Measurements from ENCODE around the gene AFM. TPM values are rescaled to one million over a fixed set of nuclear protein-coding genes. Genes with fewer than 3 reads are reported as not detected.

Gene AFM
- total and polyA plus RNA-seq, 10 of the 15 experiments (the other 5 are each of a cell fraction or from before 2014, with no cell fraction given): not detected

DNA sequence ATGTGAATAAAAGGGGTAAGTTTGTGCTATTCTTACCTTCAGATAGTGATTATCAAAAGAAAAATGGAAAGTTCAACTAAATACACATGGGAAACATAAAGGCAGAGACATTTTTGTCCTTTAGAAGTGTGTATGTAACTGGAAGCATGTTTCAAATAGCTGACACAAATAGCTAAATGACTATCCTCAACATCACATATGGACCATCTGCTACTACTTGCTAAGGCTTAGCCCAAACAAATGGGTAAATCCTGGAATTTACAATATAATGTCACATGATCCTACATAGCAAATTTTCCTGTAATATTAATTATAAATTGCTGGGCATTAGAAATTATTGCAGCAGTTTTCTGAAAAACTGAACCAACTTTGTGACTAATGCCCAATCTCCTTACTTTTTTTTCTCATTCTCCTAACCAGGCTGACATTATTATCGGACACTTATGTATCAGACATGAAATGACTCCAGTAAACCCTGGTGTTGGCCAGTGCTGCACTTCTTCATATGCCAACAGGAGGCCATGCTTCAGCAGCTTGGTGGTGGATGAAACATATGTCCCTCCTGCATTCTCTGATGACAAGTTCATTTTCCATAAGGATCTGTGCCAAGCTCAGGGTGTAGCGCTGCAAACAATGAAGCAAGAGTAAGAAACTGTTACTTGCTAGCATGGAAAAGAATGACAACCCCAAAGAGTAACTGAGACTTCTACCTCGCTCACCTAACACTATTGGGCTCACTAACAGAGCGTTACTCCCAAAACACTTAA lies 29.4 kb upstream of the AFM start:
- SMC1A ChIA-PET (ENCODE audit: uncharacterized antibody, unreplicated experiment): no interaction called here
- CTCF ChIA-PET: interaction anchor here (0.5 to 1.5 kb wide), 3 partner anchors 111 to 924 kb away, joined by 3 to 6 read pairs (median 3); no protein-coding TSS in a partner anchor
- Histone ChIP-seq H3K36me3 (ENCODE audit: control insufficient read depth in 2 of 2, insufficient read depth in 2 of 2, low read length in 1 of 2) (no peaks in the 10 kb centered on the region), H3K79me2 (ENCODE audit: control insufficient read depth, insufficient read depth, low read length) (no peaks in the 10 kb centered on the region), H3K4me2 (ENCODE audit: control insufficient read depth, insufficient read depth) (no peak overlapping the region), H3K9ac (ENCODE audit: control insufficient read depth, insufficient read depth, low read length) (no peak overlapping the region), H3K4me3 (no peak overlapping the region), H3K4me1 (ENCODE audit: control insufficient read depth, insufficient read depth, low read length) (no peaks in the 10 kb centered on the region), H2AFZ (ENCODE audit: control insufficient read depth, low read depth, low read length) (no peak overlapping the region), H3K27me3 (replicated peaks in 1 of 2; ENCODE audit: control insufficient read depth in 2 of 2, insufficient read depth in 2 of 2, low read length in 1 of 2) (no peaks in the 10 kb centered on the region), H3K9me3 (replicated peaks; ENCODE audit: control insufficient read depth, insufficient read depth, low read length) (no peaks in the 10 kb centered on the region), H4K20me1 (ENCODE audit: control insufficient read depth, insufficient read depth) (no peaks in the 10 kb centered on the region), H3K27ac (ENCODE audit: control insufficient read depth, insufficient read depth) (no peak overlapping the region)
- no peak for DNase-seq (ENCODE audit: low read depth, low spot score)
- intact Hi-C loops (cut with micrococcal nuclease; ENCODE audit: unreplicated experiment) (no loop called here), in situ Hi-C loops (cut with MboI) (loop anchor here (10.0 kb wide), 1 partner anchor 63 kb away; no protein-coding TSS in a partner anchor)
- BruUV-seq (replicated peaks): no TSS peak
- no peak for FAIRE-seq
- POLR2A ChIA-PET: no interaction called here
- RAD21 ChIA-PET (ENCODE audit: unreplicated experiment): no interaction called here
- no peak for ATAC-seq
- 35% methylated on average over 4 of the region's 4 CpGs for WGBS (ENCODE audit: insufficient coverage, insufficient replicate concordance, low lambda C conversion rate, missing lambda C conversion rate)
- no peak for TF ChIP-seq BRCA1 (IDR thresholded peaks at IDR 0.05; ENCODE audit: low read depth, low read length)
- no peak for TF ChIP-seq MYB (IDR thresholded peaks at IDR 0.05; ENCODE audit: borderline replicate concordance, low read depth, low read length)
- TF ChIP-seq, protein P1, sequence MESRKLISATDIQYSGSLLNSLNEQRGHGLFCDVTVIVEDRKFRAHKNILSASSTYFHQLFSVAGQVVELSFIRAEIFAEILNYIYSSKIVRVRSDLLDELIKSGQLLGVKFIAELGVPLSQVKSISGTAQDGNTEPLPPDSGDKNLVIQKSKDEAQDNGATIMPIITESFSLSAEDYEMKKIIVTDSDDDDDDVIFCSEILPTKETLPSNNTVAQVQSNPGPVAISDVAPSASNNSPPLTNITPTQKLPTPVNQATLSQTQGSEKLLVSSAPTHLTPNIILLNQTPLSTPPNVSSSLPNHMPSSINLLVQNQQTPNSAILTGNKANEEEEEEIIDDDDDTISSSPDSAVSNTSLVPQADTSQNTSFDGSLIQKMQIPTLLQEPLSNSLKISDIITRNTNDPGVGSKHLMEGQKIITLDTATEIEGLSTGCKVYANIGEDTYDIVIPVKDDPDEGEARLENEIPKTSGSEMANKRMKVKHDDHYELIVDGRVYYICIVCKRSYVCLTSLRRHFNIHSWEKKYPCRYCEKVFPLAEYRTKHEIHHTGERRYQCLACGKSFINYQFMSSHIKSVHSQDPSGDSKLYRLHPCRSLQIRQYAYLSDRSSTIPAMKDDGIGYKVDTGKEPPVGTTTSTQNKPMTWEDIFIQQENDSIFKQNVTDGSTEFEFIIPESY (IDR thresholded peaks at IDR 0.05): no peak
- no peak for TF ChIP-seq SMARCA5 (IDR thresholded peaks at IDR 0.05)
- TF ChIP-seq MXI1 (IDR thresholded peaks at IDR 0.05; ENCODE audit: low read depth, low read length): no peak
- TF ChIP-seq, protein P2, sequence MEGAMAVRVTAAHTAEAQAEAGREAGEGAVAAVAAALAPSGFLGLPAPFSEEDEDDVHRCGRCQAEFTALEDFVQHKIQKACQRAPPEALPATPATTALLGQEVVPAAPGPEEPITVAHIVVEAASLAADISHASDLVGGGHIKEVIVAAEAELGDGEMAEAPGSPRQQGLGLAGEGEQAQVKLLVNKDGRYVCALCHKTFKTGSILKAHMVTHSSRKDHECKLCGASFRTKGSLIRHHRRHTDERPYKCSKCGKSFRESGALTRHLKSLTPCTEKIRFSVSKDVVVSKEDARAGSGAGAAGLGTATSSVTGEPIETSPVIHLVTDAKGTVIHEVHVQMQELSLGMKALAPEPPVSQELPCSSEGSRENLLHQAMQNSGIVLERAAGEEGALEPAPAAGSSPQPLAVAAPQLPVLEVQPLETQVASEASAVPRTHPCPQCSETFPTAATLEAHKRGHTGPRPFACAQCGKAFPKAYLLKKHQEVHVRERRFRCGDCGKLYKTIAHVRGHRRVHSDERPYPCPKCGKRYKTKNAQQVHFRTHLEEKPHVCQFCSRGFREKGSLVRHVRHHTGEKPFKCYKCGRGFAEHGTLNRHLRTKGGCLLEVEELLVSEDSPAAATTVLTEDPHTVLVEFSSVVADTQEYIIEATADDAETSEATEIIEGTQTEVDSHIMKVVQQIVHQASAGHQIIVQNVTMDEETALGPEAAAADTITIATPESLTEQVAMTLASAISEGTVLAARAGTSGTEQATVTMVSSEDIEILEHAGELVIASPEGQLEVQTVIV (IDR thresholded peaks at IDR 0.05; ENCODE audit: borderline replicate concordance, partially characterized antibody): no peak
- TF ChIP-seq FOXM1 (IDR thresholded peaks at IDR 0.05; ENCODE audit: low read depth, low read length): no peak
- no peak for TF ChIP-seq EP300 (IDR thresholded peaks at IDR 0.05; ENCODE audit: borderline replicate concordance in 1 of 2, control insufficient read depth in 1 of 2, low read depth in 2 of 2, low read length in 2 of 2)
- no peak for TF ChIP-seq SRF (IDR thresholded peaks at IDR 0.05; ENCODE audit: low read depth in 2 of 2, low read length in 2 of 2)
- TF ChIP-seq SREBF1 (IDR thresholded peaks at IDR 0.05; ENCODE audit: low read length): no peak
- TF ChIP-seq, protein P3, sequence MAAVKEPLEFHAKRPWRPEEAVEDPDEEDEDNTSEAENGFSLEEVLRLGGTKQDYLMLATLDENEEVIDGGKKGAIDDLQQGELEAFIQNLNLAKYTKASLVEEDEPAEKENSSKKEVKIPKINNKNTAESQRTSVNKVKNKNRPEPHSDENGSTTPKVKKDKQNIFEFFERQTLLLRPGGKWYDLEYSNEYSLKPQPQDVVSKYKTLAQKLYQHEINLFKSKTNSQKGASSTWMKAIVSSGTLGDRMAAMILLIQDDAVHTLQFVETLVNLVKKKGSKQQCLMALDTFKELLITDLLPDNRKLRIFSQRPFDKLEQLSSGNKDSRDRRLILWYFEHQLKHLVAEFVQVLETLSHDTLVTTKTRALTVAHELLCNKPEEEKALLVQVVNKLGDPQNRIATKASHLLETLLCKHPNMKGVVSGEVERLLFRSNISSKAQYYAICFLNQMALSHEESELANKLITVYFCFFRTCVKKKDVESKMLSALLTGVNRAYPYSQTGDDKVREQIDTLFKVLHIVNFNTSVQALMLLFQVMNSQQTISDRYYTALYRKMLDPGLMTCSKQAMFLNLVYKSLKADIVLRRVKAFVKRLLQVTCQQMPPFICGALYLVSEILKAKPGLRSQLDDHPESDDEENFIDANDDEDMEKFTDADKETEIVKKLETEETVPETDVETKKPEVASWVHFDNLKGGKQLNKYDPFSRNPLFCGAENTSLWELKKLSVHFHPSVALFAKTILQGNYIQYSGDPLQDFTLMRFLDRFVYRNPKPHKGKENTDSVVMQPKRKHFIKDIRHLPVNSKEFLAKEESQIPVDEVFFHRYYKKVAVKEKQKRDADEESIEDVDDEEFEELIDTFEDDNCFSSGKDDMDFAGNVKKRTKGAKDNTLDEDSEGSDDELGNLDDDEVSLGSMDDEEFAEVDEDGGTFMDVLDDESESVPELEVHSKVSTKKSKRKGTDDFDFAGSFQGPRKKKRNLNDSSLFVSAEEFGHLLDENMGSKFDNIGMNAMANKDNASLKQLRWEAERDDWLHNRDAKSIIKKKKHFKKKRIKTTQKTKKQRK (IDR thresholded peaks at IDR 0.05; ENCODE audit: low read depth, low read length): no peak
- TF ChIP-seq, protein P4, sequence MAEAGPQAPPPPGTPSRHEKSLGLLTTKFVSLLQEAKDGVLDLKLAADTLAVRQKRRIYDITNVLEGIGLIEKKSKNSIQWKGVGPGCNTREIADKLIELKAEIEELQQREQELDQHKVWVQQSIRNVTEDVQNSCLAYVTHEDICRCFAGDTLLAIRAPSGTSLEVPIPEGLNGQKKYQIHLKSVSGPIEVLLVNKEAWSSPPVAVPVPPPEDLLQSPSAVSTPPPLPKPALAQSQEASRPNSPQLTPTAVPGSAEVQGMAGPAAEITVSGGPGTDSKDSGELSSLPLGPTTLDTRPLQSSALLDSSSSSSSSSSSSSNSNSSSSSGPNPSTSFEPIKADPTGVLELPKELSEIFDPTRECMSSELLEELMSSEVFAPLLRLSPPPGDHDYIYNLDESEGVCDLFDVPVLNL (IDR thresholded peaks at IDR 0.05; ENCODE audit: low read depth, low read length): no peak
